Thyroid gland (tissue), 4 donors: ENCODE data around the gene PLEKHA3. TPM values are rescaled to one million over a fixed set of nuclear protein-coding genes. Genes with fewer than 3 reads are reported as not detected.
"Not testable (repeated sequence)": the region's sequence is repeated elsewhere in the genome, so short reads cannot be mapped to it uniquely, and the experiment has no call there.

Experiments used
- DNase-seq, 2 donors: peaks; one replicate each; pipeline ENCODE4 v3.0.0-alpha.2; 2019
- H3K27ac ChIP-seq, 3 donors: fragments of 200-600 bp; sonication (generic); 1 replicate in 2 of 3; 2 replicates in 1 of 3; pipeline ENCODE4 v1.5.1; 2016 to 2019; ENCODE audit warnings: mild to moderate bottlenecking in 1 of 3, moderate library complexity in 1 of 3
- H3K27me3 ChIP-seq: fragments of 200-600 bp; sonication (generic); one replicate; pipeline ENCODE4 v1.5.1; 2019
- H3K36me3 ChIP-seq, 2 donors: fragments of 200-600 bp; sonication (generic); one replicate each; pipeline ENCODE4 v1.5.1; 2016 to 2019
- H3K4me1 ChIP-seq, 2 donors: fragments of 200-600 bp; sonication (generic); one replicate each; pipeline ENCODE4 v1.5.1; 2017 to 2019
- H3K4me3 ChIP-seq, 3 donors: fragments of 200-600 bp; sonication (generic); replicated peaks in 1 of 3; 1 replicate in 2 of 3; 2 replicates in 1 of 3; pipeline ENCODE4 v1.5.1; 2016; ENCODE audit warnings: mild to moderate bottlenecking in 1 of 3
- H3K9me3 ChIP-seq: fragments of 200-600 bp; sonication (generic); one replicate; pipeline ENCODE4 v1.5.1; 2017
- POLR2A ChIP-seq, 2 donors: fragments of 450-650 bp; IDR thresholded peaks; one replicate each; pipeline ENCODE4 v1.6.1; 2017; ENCODE audit warnings: antibody characterized with exemption in 2 of 2, mild to moderate bottlenecking in 2 of 2, moderate library complexity in 1 of 2
- WGBS, 2 donors: methylation state at CpG; one replicate each; pipeline ENCODE4 v1.1.5; 2017; 5-methylcytosine and 5-hydroxymethylcytosine counted together
- intact Hi-C: fragments of 100-400 bp; cut with DNase I; formaldehyde crosslinking; loops from one replicate; pipeline ENCODE4 v1.15.1; 2023
- total RNA-seq, 4 donors: library from RNA; depleted of rRNA; stranded (reverse); fragments of >200 nt; gene quantifications; one replicate each; pipeline ENCODE4 v1.2.3, GENCODE V29; 2016
- TF ChIP-seq, protein P1 (sequence below), 6 experiments: fragments of 200-600 bp in 3 of 6; fragments of 450-650 bp in 3 of 6; sonication (generic) in 3 of 6; IDR thresholded peaks; one replicate each; pipeline ENCODE4 v1.5.1; 2016 to 2019; ENCODE audit warnings: antibody characterized with exemption in 6 of 6, mild to moderate bottlenecking in 2 of 6, inconsistent platforms in 1 of 6, moderate library complexity in 1 of 6

The PLEKHA3 gene
- total RNA-seq, 4 donors from 2014 or later = 12.3 to 23.5 (median 15.6) TPM

GRCh38 chr2:178452870-178453269 lies 27.4 kb upstream of the PLEKHA3 start:
- no peak overlapping the region for H3K27ac ChIP-seq
- no peaks in the 10 kb centered on the region for H3K9me3 ChIP-seq
- H3K4me3 ChIP-seq = no peak overlapping the region
- TF ChIP-seq POLR2A (IDR thresholded peaks at IDR 0.05) = no peak
- TF ChIP-seq, protein P1, sequence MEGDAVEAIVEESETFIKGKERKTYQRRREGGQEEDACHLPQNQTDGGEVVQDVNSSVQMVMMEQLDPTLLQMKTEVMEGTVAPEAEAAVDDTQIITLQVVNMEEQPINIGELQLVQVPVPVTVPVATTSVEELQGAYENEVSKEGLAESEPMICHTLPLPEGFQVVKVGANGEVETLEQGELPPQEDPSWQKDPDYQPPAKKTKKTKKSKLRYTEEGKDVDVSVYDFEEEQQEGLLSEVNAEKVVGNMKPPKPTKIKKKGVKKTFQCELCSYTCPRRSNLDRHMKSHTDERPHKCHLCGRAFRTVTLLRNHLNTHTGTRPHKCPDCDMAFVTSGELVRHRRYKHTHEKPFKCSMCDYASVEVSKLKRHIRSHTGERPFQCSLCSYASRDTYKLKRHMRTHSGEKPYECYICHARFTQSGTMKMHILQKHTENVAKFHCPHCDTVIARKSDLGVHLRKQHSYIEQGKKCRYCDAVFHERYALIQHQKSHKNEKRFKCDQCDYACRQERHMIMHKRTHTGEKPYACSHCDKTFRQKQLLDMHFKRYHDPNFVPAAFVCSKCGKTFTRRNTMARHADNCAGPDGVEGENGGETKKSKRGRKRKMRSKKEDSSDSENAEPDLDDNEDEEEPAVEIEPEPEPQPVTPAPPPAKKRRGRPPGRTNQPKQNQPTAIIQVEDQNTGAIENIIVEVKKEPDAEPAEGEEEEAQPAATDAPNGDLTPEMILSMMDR (IDR thresholded peaks at IDR 0.05) = no peak
- no peak for DNase-seq
- no peaks in the 10 kb centered on the region for H3K27me3 ChIP-seq
- whole genome bisulfite sequencing, 2 donors = 73 to 74% methylated on average over 5 of the region's 5 CpGs
- H3K36me3 ChIP-seq = no peaks in the 10 kb centered on the region
- peaks cover 11 to 20% of the 10 kb centered on the region in 2 donors for H3K4me1 ChIP-seq
- intact Hi-C loops = no loop called here

GRCh38 chr2:178455947-178456346 lies 24.3 kb upstream of the PLEKHA3 start:
- Histone ChIP-seq H3K27me3 (no peaks in the 10 kb centered on the region), H3K27ac (no peak overlapping the region), H3K4me3 (no peak overlapping the region), H3K36me3 (no peaks in the 10 kb centered on the region), H3K9me3 (no peaks in the 10 kb centered on the region), H3K4me1 (peaks cover 0 to 5% of the 10 kb centered on the region in 2 donors)
- no peak for TF ChIP-seq POLR2A (IDR thresholded peaks at IDR 0.05)
- TF ChIP-seq, protein P1 (IDR thresholded peaks at IDR 0.05) = no peak
- WGBS, 2 donors = 91 to 92% methylated on average over 5 of the region's 5 CpGs
- no peak for DNase-seq
- intact Hi-C loops = no loop called here

GRCh38 chr2:178457390-178457886 lies 22.8 kb upstream of the PLEKHA3 start:
- no peak for DNase-seq
- Histone ChIP-seq H3K27ac (no peak overlapping the region), H3K4me3 (no peak overlapping the region), H3K4me1 (no peaks in the 10 kb centered on the region), H3K27me3 (no peaks in the 10 kb centered on the region), H3K36me3 (no peaks in the 10 kb centered on the region), H3K9me3 (no peaks in the 10 kb centered on the region)
- intact Hi-C loops = no loop called here
- TF ChIP-seq POLR2A (IDR thresholded peaks at IDR 0.05) = no peak
- TF ChIP-seq, protein P1 (IDR thresholded peaks at IDR 0.05) = no peak
- WGBS, 2 donors = 86 to 93% methylated on average over 11 of the region's 11 CpGs

DNA sequence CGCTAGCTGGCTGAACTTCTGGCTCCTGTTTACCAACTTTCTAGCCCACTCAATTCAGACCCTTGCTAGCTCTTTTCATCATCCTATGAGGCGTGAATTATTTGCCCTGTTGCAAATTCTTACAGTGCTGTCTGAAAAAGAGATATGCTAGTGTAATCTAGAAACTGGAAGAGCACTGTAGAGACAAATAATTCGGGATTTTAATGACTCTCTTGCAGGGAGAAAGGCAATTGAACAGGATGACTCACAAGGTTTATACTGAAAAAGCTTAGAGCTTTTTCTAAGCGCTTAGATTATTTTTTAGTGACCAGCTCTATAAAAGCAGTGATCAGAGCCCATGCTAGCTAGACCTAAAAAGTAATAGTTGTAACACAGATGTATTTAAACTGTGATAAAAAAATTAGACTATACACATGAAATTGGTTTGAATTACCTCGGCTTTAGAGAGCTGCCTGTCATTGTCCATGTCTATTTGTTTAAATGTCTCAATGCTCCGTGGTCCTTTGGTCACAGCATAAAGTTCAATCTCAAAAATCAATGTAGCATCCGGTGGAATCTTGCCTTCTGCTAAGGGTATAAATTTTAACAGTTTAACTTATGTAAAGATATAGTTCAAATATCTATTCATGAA lies 10.9 kb upstream of the PLEKHA3 start:
- intact Hi-C loops = no loop called here
- H3K4me3 ChIP-seq = no peak overlapping the region
- H3K27me3 ChIP-seq = no peaks in the 10 kb centered on the region
- TF ChIP-seq, protein P1 (IDR thresholded peaks at IDR 0.05) = no peak
- no peak for TF ChIP-seq POLR2A (IDR thresholded peaks at IDR 0.05)
- H3K4me1 ChIP-seq = no peaks in the 10 kb centered on the region
- no peak overlapping the region for H3K27ac ChIP-seq
- no peaks in the 10 kb centered on the region for H3K9me3 ChIP-seq
- 92 to 93% methylated on average over 7 of the region's 7 CpGs for WGBS, 2 donors
- no peaks in the 10 kb centered on the region for H3K36me3 ChIP-seq
- DNase-seq = no peak

DNA sequence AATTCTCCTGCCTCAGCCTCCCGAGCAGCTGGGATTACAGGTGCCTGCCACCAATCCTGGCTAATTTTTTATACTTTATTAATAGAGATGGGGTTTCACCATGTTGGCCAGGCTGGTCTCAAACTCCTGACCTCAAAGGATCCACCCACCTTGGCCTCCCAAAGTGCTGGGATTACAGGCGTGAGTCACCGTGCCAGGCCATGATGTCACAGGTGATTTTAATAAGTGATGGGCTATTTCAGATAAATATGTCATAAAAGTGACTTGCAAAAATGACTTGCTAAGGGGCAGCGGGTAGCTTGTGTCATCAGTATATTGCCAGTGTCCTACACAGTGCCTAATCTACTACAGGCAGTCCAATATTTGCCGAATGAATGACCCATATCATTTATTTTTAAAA lies 8.9 kb upstream of the PLEKHA3 start:
- H3K4me3 ChIP-seq, H3K4me1 ChIP-seq, intact Hi-C loops, H3K9me3 ChIP-seq, H3K36me3 ChIP-seq, H3K27ac ChIP-seq, DNase-seq, H3K27me3 ChIP-seq: not testable (repeated sequence)
- WGBS, 2 donors = 97 to 98% methylated on average over 5 of the region's 5 CpGs
